Umbilical cord (tissue), 2 donors: Measurements from ENCODE around the gene RNF113A. TPM values are rescaled to one million over a fixed set of nuclear protein-coding genes. Genes with fewer than 3 reads are reported as not detected.
A peak's percentile ranks its signal among the peaks of the same experiment; 100 is the strongest.
"Not testable (repeated sequence)": the region's sequence is repeated elsewhere in the genome, so short reads cannot be mapped to it uniquely, and the experiment has no call there.

Experiments
- DNase-seq: peaks from one replicate; pipeline ENCODE4 v3.0.0-alpha.2; 2015; ENCODE audit warnings: low spot score
- total RNA-seq: library from RNA; depleted of rRNA; stranded (reverse); fragments of >200 nt; gene quantifications from one replicate; pipeline ENCODE4 v1.2.3, GENCODE V29; 2014; ENCODE audit warnings: low replicate concordance; ENCODE audit not compliant: insufficient read depth

RNF113A gene
- total RNA-seq: 14.7 TPM

DNA sequence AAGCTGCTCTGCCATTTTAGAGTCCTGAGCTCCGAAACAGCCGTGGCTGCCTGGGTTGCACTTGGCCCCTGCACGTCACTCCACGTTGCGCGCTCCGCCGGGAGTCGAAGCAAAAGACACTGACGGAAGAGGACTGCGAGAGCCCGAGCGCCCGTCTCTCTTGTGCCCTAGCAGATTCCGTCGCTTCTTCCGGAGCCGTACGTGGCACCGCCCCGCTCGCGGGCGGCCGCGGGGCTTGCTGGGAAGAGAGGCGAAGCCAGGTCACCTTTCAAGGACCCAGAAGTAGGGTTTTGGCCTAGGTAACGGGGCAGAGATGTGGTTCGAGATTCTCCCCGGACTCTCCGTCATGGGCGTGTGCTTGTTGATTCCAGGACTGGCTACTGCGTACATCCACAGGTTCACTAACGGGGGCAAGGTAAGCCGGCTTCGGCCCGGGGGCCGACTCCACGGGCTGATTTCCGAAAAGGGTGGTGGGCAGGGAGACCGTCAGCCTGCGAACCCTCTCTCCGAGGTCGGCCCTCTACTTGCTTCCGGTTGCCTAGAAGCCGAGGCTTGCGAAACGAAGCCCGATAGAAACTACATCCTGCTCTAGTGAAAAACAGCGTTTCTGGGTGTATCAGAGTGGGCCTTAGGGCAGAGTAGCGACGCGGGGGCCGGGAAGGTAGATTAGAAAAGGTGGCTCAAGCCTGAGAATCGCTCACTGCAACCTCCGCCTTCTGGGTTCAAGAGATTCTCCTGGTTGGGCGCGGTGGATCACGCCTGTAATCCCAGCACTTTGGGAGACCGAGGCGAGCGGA is at the start of gene RNF113A, which contains the start of gene NDUFA1:
RNF113A (minus strand) TSS at position 135 of the 797 bp plus-strand sequence; CDS start at position 15, 120 bp downstream.
NDUFA1 (plus strand) TSS at position 234 of the 797 bp plus-strand sequence; CDS start at position 314, 80 bp downstream.
- DNase-seq: peak; percentile 89

- no peak for DNase-seq
Measured at GRCh38 chrX:119919835-119920585, 48.5 kb upstream of the RNF113A start.

- no peak for DNase-seq
Measured at GRCh38 chrX:119917877-119918276, 46.3 kb upstream of the RNF113A start.

GRCh38 chrX:119916310-119916709 is 44.8 kb upstream of the RNF113A start:
- DNase-seq: no peak

DNA sequence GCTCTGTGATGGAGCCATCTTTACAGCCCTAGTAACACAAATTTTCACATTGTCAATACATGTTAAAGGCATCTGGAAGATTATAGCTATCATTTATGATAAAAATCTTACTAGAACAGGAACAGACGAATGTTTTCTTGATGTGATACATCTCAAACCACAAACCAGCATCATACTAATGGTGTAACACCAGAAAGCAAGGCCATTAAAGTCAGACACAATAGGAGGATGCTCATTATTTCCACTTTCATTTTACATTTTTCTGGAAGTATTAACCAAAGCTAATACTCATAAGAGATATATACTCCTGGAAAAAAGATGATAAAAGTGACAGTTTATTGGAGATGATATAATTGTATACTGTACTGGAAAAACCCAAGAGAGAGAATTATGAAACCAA is 29.4 kb upstream of the RNF113A start:
- DNase-seq: no peak

- no peak for DNase-seq
Measured at GRCh38 chrX:119899125-119899524, 27.6 kb upstream of the RNF113A start.

DNA sequence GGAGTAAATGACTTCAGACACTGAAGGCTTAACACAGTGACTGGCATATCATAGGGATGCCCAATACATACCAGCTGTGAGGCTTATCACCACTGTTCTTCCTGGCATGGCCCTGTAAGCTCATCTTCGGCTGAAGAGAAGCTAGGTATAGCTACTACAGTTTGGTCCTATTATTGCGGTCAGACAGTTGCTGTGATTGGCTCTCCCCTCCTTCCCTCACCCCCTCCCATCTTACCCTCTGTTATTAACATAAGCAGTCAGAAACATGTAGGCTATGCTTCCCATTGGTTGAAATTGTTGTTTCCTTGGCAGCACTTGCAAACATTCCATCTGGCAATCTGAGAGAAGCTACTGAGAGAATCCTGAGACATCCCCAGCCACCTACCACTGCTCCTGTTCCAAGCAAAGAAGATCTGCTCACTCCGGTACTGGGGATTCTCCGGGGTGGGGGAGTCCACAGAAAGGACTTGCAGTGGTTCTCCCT is 24.4 kb upstream of the RNF113A start, which contains the start of gene AKAP14:
AKAP14 (plus strand) TSS at position 51 of the 484 bp plus-strand sequence. CDS start 7,331 bp downstream, outside the sequence.
- DNase-seq: no peak

GRCh38 chrX:119891961-119892692 is 20.6 kb upstream of the RNF113A start:
- DNase-seq: not testable (repeated sequence)

- DNase-seq: not testable (repeated sequence)
Measured at GRCh38 chrX:119890626-119891025, 19.1 kb upstream of the RNF113A start.

DNA sequence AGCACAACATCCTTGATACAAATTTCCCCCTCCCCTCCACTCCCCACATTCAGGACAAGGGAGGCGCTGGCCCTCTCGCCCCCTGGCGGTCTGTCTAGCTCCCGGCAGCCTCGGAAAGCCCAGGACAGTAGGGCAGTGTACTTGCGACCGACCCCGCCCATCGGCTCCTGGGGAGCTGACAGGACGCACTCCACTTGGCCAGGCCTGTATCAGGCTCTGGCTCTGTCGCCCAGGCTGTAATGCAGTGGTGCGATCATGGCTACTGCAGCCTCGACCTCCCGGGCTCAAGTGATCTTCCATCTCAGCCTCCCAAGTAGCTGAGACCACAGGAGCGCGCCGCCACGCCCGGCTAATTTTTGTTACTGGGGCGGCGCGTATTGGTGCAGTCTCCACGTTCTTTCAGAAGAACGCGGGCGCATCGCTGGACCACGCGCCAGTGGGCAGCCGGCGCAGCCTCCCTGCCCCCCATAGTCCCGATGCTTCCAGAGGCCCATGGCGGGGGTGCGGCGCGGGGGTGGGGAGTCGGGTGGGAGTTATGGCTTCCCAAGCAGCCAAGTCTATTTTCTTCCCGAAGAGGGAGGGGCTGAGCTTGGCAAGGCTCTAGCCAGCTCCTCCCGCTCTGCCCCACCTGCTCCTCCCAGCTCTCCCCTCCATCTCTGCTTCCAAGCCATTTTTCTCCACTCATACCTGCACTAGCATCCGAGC is 16.3 kb upstream of the RNF113A start:
- no peak for DNase-seq

- DNase-seq: no peak
Measured at GRCh38 chrX:119885554-119886428, 14.3 kb upstream of the RNF113A start.

DNA sequence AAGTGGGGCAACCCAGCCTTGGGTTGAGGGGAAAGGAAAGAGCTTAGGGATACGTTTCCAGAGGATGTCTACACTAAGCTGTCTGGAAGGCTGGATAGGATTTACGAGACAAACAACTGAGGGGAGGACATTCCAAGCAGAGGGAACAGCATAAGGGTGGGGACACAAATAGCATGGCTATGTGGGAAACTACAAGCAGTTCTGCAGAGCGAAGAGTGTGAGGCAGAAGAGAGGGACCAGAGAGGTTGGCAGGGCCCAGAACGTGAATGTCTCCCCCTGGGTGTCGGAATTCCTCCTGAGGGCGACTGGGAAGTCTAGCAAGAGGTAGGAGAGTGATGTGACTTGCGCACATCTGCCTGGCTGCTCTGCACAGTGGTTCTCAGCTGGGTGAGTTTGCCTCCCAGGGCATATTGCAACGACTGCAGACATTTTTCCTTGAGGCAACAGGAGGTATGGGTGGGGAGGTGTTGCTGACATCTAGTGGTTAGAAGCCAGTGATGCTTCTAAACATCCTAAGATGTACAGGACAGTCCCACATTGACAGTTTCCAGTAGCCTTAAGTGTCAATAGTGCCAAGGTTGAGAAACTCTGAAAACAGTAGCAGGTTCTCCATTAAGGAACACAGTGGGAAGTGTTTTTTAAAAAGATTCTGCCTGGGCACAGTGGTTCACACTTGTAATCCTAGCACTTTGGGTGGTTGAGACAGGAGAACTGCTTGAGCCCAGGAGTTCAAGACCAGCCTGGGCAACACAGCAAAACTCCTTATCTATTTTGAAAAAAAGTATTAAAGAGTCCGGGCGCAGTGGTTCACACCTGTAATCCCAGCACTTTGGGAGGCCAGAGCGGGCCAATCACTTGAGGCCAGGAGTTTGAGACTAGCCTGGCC is 9.3 kb upstream of the RNF113A start:
- DNase-seq: peak; percentile 54

GRCh38 chrX:119880076-119880475 is 8.5 kb upstream of the RNF113A start:
- no peak for DNase-seq

- DNase-seq: no peak
Measured at GRCh38 chrX:119878740-119879139, 7.2 kb upstream of the RNF113A start.

- no peak for DNase-seq
Measured at GRCh38 chrX:119871245-119871598, 311 bp downstream of the RNF113A start.

- peak; percentile 10 for DNase-seq
Measured at GRCh38 chrX:119870626-119871131, 854 bp downstream of the RNF113A start.

- no peak for DNase-seq
Measured at GRCh38 chrX:119853444-119853843, 18.1 kb downstream of the RNF113A start.
